Glutamatergic neuron (in vitro differentiated cells): ENCODE results near the gene ZNF346. TPM values are rescaled to one million over a fixed set of nuclear protein-coding genes. Genes with fewer than 3 reads are reported as not detected.
"Not testable (repeated sequence)": the region's sequence is repeated elsewhere in the genome, so short reads cannot be mapped to it uniquely, and the experiment has no call there.

ENCODE experiments used
- DNase-seq: peaks from one replicate; pipeline ENCODE4 v3.0.0; 2022
- H3K27ac Mint-ChIP-seq: one replicate; pipeline ENCODE4 v1.8.0; 2020; ENCODE audit warnings: mild to moderate bottlenecking, mixed read lengths, inconsistent platforms; ENCODE audit not compliant: unreplicated experiment
- H3K27me3 Mint-ChIP-seq: one replicate; pipeline ENCODE4 v1.8.0; 2020; ENCODE audit warnings: mild to moderate bottlenecking, moderate library complexity, mixed read lengths, inconsistent platforms; ENCODE audit not compliant: unreplicated experiment
- H3K36me3 Mint-ChIP-seq: one replicate; pipeline ENCODE4 v1.8.0; 2020; ENCODE audit warnings: mild to moderate bottlenecking, mixed read lengths, inconsistent platforms; ENCODE audit not compliant: unreplicated experiment
- H3K4me1 Mint-ChIP-seq: one replicate; pipeline ENCODE4 v1.8.0; 2020; ENCODE audit warnings: mild to moderate bottlenecking, low read depth, mixed read lengths, inconsistent platforms; ENCODE audit not compliant: unreplicated experiment
- H3K4me3 Mint-ChIP-seq: one replicate; pipeline ENCODE4 v1.8.0; 2020; ENCODE audit warnings: mild to moderate bottlenecking, mixed read lengths, inconsistent platforms; ENCODE audit not compliant: unreplicated experiment
- H3K9me3 Mint-ChIP-seq: one replicate; pipeline ENCODE4 v1.8.0; 2020; ENCODE audit warnings: mild to moderate bottlenecking, moderate library complexity, mixed read lengths, inconsistent platforms; ENCODE audit not compliant: unreplicated experiment
- long read RNA-seq: library from polyadenylated mRNA; unstranded; transcript quantifications from one replicate; pipeline ENCODE4 v2.0.0, GENCODE V29; 2020; ENCODE audit not compliant: unreplicated experiment
- total RNA-seq: library from RNA; stranded (reverse); fragmentation: NEBNext Ultra II Directional; extraction: Animal tissue kit (Norgen Biotek cat#: 25700); gene quantifications from one replicate; pipeline ENCODE4 v1.2.1, GENCODE V29; 2021; ENCODE audit not compliant: unreplicated experiment
- TF ChIP-seq, protein P1 (sequence below): fragments of 200-600 bp; sonication (generic); IDR thresholded peaks from one replicate; pipeline ENCODE4 v1.5.0; 2021; ENCODE audit not compliant: partially characterized antibody, unreplicated experiment

Gene ZNF346, protein sequence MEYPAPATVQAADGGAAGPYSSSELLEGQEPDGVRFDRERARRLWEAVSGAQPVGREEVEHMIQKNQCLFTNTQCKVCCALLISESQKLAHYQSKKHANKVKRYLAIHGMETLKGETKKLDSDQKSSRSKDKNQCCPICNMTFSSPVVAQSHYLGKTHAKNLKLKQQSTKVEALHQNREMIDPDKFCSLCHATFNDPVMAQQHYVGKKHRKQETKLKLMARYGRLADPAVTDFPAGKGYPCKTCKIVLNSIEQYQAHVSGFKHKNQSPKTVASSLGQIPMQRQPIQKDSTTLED
- total RNA-seq, result 18.2 TPM
- long read RNA-seq, transcript ZNF346-201 (7 exons, 2,314 nt), result major isoform, 9 of 20 reads
- long read RNA-seq, partial matches to known transcripts, result 2 of 20 reads
- long read RNA-seq, other reads (novel, unspliced or antisense), result 8 of 20 reads

DNA sequence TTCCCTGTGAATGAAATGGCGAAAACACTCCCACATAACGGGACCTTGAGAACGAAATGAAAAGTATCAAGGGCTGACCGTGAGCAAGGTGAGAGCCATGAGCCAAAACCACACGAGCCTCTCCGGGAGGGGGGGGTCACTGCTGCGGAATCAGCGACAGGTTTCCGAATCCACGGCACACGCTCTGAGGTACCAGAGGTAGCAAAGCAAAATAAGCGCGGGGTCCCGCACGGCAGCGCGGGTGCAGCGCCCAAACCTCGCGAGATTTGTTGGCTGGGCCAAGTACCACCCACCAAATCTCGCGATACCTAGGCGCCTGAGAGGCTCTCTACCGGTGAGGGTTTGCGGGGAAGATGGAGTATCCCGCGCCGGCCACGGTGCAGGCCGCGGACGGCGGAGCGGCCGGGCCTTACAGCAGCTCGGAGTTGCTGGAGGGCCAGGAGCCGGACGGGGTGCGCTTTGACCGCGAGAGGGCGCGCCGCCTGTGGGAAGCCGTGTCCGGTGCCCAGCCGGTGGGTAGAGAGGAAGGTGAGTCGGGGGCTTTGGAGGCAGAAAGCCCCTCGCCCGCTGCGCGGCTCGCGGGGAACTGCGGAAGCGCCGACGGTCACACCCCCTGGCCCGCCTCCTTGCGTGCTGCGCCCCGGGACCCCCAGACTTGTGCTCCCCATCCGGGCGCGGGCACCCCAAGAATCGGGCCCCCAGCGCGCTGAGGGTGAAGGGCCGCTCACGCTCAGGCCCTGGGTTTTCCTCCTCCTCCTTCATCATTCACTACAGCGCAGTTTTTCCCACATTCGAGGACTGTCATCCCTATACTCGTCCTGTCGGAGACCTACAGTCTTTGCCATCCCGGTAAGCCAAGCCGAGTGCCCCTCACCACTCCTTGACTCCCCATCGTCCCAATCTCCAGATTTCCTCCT, at the start of gene ZNF346:
TSS of gene ZNF346 (plus strand) at position 311 of the 917 bp plus-strand sequence. CDS start at position 354, 43 bp downstream.
- Mint-ChIP-seq H3K4me1 (peaks cover 6% of the 10 kb centered on the region), H3K27me3 (no peaks in the 10 kb centered on the region), H3K36me3 (no peaks in the 10 kb centered on the region), H3K27ac (peak within 1 kb of the TSS; percentile 91), H3K9me3 (peaks cover 9% of the 10 kb centered on the region), H3K4me3 (peak within 1 kb of the TSS; percentile 100)
- DNase-seq, result peak; percentile 95
- TF ChIP-seq, protein P1, sequence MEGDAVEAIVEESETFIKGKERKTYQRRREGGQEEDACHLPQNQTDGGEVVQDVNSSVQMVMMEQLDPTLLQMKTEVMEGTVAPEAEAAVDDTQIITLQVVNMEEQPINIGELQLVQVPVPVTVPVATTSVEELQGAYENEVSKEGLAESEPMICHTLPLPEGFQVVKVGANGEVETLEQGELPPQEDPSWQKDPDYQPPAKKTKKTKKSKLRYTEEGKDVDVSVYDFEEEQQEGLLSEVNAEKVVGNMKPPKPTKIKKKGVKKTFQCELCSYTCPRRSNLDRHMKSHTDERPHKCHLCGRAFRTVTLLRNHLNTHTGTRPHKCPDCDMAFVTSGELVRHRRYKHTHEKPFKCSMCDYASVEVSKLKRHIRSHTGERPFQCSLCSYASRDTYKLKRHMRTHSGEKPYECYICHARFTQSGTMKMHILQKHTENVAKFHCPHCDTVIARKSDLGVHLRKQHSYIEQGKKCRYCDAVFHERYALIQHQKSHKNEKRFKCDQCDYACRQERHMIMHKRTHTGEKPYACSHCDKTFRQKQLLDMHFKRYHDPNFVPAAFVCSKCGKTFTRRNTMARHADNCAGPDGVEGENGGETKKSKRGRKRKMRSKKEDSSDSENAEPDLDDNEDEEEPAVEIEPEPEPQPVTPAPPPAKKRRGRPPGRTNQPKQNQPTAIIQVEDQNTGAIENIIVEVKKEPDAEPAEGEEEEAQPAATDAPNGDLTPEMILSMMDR, result peak; percentile 78

DNA sequence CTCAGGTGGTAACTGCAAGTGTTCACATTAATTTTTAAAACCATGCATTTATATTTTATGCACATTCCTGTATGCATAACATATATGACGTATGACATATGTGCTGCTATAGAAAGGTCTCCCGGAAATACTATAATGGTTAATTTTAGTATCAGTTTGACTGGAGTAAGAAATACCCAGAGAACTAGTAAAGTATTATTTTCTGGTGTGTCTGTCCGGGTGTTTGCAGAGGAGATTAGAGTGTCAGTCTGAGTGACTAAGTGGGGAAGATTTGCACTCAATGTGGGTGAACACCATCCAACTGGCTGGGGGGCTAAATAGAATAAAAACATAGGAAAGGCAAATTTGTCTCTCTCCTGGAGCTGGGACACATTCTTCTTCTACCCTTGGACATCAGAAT, 42.8 kb upstream of the ZNF346 start:
- peaks cover 2% of the 10 kb centered on the region for H3K4me1 Mint-ChIP-seq
- no peak overlapping the region for H3K27ac Mint-ChIP-seq
- no peak overlapping the region for H3K4me3 Mint-ChIP-seq
- peaks cover 14% of the 10 kb centered on the region for H3K36me3 Mint-ChIP-seq
- TF ChIP-seq, protein P1, result no peak
- no peaks in the 10 kb centered on the region for H3K27me3 Mint-ChIP-seq
- no peak for DNase-seq
- peaks cover 2% of the 10 kb centered on the region for H3K9me3 Mint-ChIP-seq

DNA sequence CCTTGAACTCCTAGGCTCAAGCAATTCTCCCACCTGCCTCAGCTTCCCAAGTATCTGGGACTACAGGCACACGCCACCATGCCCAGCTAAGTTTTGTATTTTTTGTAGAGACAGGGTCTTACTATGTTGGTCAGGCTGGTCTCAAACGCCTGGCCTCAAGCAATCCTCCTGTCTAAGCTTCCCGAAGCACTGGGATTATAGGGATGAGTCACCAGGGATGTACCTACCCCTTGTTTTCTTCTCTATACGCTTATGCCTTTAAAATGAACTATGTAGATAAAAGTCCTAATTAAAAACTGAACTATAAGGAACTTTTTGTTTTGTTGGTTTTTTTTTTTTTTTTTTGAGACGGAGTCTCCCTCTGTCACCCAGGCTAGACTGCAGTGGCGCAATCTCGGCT, 41.7 kb upstream of the ZNF346 start:
- no peak for DNase-seq
- Mint-ChIP-seq H3K9me3 (peaks cover 2% of the 10 kb centered on the region), H3K4me1 (peaks cover 2% of the 10 kb centered on the region), H3K27me3 (no peaks in the 10 kb centered on the region), H3K27ac (no peak overlapping the region), H3K36me3 (peaks cover 14% of the 10 kb centered on the region), H3K4me3 (no peak overlapping the region)
- TF ChIP-seq, protein P1, result no peak

DNA sequence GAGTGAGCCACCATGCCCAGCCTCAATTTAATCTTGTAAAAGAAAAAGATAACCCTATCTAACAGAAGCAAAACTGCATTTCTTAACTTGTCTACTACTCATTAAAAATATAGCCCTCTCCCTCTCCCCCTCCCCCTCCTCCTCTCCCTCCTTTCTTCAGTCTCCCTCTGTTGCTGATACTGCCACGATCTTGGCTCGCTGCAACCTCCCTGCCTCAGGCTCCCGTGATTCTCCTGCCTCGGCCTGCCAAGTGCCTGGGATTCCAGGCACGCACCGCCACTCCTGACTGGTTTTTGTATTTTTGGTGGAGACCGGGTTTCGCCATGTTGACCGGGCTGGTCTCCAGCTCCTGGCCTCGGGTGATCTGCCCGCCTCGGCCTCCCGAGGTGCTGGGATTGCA, 39.4 kb upstream of the ZNF346 start:
- not testable (repeated sequence) for DNase-seq, H3K27me3 Mint-ChIP-seq, H3K27ac Mint-ChIP-seq, H3K9me3 Mint-ChIP-seq, H3K4me1 Mint-ChIP-seq, H3K4me3 Mint-ChIP-seq
- H3K36me3 Mint-ChIP-seq, result peaks cover 14% of the 10 kb centered on the region

DNA sequence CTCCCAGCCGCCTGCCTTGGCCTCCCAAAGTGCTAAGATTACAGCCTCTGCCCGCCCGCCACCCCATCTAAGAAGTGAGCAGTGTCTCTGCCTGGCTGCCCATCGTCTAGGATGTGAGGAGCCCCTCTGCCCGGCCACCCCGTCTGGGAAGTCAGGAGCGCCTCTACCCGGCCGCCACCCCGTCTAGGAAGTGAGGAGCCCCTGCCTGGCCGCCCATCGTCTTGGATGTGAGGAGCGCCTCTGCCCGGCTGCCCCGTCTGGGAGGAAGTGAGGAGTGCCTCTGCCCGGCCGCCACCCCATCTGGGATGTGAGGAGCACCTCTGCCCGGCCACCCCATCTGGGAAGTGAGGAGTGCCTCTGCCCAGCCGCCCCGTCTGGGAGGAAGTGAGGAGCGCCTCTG, 38.9 kb upstream of the ZNF346 start:
- H3K4me3 Mint-ChIP-seq, H3K9me3 Mint-ChIP-seq, DNase-seq, H3K27ac Mint-ChIP-seq, H3K4me1 Mint-ChIP-seq, H3K27me3 Mint-ChIP-seq: not testable (repeated sequence)
- H3K36me3 Mint-ChIP-seq, result peaks cover 14% of the 10 kb centered on the region

DNA sequence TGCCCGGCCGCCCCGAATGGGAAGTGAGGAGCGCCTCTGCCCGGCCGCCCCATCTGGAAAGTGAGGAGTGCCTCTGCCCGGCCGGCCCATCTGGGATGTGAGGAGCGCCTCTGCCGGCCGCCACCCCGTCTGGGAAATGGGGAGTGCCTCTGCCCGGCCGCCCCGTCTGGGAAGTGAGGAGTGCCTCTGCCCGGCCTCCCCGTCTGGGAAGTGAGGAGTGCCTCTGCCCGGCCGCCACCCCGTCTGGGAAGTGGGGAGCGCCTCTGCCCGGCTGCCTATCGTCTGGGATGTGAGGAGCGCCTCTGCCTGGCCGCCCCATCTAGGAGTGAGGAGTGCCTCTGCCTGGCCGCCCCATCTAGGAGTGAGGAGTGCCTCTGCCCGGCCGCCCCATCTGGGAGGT, 38.3 kb upstream of the ZNF346 start:
- not testable (repeated sequence) for H3K27me3 Mint-ChIP-seq, H3K4me3 Mint-ChIP-seq, H3K4me1 Mint-ChIP-seq, DNase-seq, H3K9me3 Mint-ChIP-seq, H3K27ac Mint-ChIP-seq
- peaks cover 11% of the 10 kb centered on the region for H3K36me3 Mint-ChIP-seq
